GM18511 (cell line): Measurements from ENCODE around the gene ZDHHC17.
"Not testable (repeated sequence)": the region's sequence is repeated elsewhere in the genome, so short reads cannot be mapped to it uniquely, and the experiment has no call there.

Source experiments
- ATAC-seq: cut with Tn5 transposase; IDR thresholded peaks from one replicate; pipeline ENCODE4 v1.9.1; 2021; ENCODE audit warnings: mild to moderate bottlenecking, moderate library complexity; ENCODE audit not compliant: unreplicated experiment

The ZDHHC17 gene

GRCh38 chr12:76764856-76765255, 941 bp downstream of the ZDHHC17 start:
- no peak for ATAC-seq

- ATAC-seq = no peak
Observed at GRCh38 chr12:76765598-76765997, 1.7 kb downstream of the ZDHHC17 start.

DNA sequence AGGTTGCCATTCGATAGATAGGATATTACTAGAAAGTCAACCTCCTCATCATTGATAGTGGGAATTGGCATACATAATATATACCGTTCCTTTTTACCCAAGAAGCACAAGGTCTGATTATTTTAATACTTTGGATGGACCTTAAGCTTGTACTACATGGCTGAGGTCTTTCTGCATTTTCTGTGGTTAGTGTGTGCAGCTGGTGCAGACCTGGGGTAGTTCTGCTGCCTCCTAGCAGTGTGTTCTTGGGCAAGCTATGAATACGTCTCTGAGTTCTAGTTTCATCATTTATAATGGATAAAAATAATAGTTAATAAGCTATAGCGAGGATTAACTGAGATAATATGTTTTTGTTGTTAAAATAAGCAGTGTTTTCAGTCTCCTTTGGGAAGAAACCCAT, 2.2 kb downstream of the ZDHHC17 start:
- ATAC-seq = no peak

GRCh38 chr12:76768576-76768975, 4.7 kb downstream of the ZDHHC17 start:
- ATAC-seq = no peak

GRCh38 chr12:76777765-76778216, 13.9 kb downstream of the ZDHHC17 start:
- ATAC-seq = peak; percentile 100

GRCh38 chr12:76778364-76778763, 14.4 kb downstream of the ZDHHC17 start:
- no peak for ATAC-seq

- not testable (repeated sequence) for ATAC-seq
Observed at GRCh38 chr12:76779310-76779709, 15.4 kb downstream of the ZDHHC17 start.

GRCh38 chr12:76781321-76781720, 17.4 kb downstream of the ZDHHC17 start:
- ATAC-seq = no peak

- no peak for ATAC-seq
Observed at GRCh38 chr12:76782526-76782925, 18.6 kb downstream of the ZDHHC17 start.

- no peak for ATAC-seq
Observed at GRCh38 chr12:76784600-76785051, 20.7 kb downstream of the ZDHHC17 start.

- no peak for ATAC-seq
Observed at GRCh38 chr12:76785407-76785806, 21.5 kb downstream of the ZDHHC17 start.

DNA sequence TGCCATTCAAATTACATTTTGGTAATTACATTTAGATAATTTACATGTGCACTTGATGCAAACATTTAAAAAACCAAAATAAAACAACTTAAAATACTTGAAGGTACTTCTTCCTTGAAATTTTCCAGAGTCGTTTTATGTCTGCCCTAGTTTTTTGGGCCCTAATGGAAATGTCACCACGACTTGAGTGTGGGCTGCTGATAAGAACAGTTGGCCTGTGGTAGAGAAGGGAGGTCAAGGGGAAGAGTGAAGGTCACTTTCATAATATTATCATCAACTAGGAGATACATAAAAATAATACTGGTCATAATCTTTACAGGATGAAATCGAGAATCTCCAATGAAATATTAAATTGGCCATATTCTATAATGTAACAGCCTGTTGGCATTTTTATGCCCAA, 23.1 kb downstream of the ZDHHC17 start:
- no peak for ATAC-seq

DNA sequence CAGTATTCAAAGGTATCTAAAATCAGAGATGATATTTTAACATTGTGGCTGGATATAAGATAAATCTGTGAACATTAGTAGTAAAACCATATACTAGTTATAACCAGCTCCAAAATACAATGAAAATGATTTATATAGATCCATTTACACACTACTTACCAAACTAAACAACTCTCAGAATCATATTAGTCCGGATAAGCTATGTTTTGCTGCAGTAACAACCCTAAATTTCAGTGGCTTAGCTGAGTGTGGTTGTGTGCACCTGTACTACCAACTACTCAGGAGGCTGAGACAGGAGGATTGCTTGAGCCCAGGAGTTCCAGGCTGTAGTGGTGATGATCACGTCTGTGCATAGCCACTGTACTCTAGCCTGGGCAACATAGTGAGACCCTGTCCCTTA, 23.8 kb downstream of the ZDHHC17 start:
- no peak for ATAC-seq

DNA sequence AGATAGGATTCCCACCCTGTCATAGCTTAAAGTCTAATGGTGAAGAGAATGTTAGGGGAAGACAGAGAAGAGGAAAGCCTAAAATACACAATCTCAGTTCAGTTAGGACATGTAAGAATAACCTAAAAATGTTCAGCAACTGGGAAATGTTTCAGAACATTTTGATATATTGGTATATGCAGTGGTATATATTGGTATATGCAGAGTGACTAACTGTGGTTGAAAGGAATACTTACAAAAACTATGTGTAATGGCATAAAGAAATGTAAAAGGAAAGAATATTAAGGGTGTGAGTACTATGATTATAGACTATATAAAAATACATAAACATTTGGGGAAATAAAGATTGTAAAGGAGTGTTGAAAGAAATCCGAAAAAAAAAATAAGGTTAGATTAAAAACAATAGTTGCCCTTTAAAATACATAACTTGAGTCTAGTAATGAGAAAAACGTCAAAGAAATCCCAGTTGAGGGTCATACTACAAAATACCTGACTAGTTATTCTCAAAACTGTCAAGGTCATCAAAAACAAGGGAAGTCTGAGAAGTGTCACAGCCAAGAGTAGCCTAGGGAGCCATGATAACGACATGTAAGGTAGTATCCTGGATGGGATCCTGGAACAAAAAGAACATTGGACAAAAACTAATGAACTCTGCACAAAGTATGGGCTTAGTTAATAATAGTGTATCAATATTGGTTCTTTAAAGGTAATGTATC, 25.6 kb downstream of the ZDHHC17 start:
- no peak for ATAC-seq

GRCh38 chr12:76790564-76791552, 26.9 kb downstream of the ZDHHC17 start:
- peak; percentile 51 for ATAC-seq

- no peak for ATAC-seq
Observed at GRCh38 chr12:76792828-76793227, 28.9 kb downstream of the ZDHHC17 start.

GRCh38 chr12:76798864-76799263, 34.9 kb downstream of the ZDHHC17 start:
- no peak for ATAC-seq

GRCh38 chr12:76799362-76799761, 35.4 kb downstream of the ZDHHC17 start:
- ATAC-seq = no peak

- ATAC-seq = no peak
Observed at GRCh38 chr12:76802060-76802459, 38.1 kb downstream of the ZDHHC17 start.

GRCh38 chr12:76804435-76804976, 40.6 kb downstream of the ZDHHC17 start:
- ATAC-seq = no peak

DNA sequence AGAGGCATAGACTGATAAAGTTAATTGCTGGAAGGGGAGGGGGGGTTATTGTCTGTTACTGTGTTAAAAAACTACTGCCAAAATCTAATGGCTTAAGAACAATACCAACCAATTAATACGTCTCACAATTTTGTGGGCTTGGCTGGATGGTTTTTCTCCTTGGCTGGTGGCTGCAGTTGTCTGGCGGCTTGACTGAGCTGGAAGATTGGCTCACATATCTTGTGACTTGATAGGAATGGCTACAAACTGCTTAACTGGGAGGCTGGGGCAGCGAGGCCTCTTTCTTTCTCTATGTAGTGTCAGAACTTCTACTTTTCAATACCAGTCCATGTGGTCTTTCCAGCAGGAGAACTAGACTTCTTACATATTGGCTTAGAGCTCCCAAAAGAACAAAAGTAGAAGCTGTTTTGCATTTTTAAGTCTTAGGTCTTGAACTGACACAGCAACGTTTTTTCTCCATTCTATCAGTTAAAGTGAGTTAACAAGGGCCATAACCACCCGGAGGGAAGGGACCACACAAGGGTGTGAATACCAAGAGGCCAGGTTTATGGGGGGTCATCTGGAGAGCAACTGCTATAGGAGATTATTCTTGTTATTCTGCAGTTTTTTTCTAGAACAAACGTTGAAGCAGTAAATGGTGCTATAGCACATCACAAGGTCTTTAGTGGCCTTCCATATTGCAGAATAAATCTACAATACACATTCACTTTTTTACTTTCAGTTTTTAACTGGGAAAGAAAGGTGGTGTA, 46.9 kb downstream of the ZDHHC17 start:
- ATAC-seq = no peak
